ENCODE measurements around the gene P2RY8. TPM values are rescaled to one million over a fixed set of nuclear protein-coding genes. Genes with fewer than 3 reads are reported as not detected.
"Not testable (repeated sequence)": the region's sequence is repeated elsewhere in the genome, so short reads cannot be mapped to it uniquely, and the experiment has no call there.

The P2RY8 gene
- total and polyA plus RNA-seq, 8 donors = 0.35 to 1.4 (median 0.51) TPM

DNA sequence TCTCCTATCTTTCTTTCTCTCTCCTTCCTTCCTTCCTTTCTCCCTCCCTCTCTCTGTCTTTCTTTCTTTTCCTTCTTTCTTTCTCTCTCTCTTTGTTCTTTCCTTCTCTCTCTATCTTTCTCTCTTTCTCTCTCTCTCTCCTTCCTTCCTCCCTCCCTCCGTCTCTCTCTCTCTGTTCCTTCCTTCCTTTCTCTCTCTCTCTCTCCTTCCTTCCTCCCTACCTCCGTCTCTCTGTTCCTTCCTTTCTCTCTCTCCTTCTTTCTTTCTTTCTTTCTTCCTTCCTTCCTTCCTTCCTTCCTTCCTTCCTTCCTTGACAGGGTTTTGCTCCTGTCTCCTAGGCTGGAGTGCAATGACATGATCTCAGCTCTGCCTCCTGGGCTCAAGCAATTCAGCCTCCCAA lies 24.2 kb upstream of the P2RY8 start:
- intact Hi-C loops (cut with DNase I) = no loop called here
- no peaks in the 10 kb centered on the region for H3K9me3 ChIP-seq
- DNase-seq = no peak
- no peak overlapping the region for H3K27ac ChIP-seq
- H3K36me3 ChIP-seq = no peaks in the 10 kb centered on the region
- TF ChIP-seq, protein P1, sequence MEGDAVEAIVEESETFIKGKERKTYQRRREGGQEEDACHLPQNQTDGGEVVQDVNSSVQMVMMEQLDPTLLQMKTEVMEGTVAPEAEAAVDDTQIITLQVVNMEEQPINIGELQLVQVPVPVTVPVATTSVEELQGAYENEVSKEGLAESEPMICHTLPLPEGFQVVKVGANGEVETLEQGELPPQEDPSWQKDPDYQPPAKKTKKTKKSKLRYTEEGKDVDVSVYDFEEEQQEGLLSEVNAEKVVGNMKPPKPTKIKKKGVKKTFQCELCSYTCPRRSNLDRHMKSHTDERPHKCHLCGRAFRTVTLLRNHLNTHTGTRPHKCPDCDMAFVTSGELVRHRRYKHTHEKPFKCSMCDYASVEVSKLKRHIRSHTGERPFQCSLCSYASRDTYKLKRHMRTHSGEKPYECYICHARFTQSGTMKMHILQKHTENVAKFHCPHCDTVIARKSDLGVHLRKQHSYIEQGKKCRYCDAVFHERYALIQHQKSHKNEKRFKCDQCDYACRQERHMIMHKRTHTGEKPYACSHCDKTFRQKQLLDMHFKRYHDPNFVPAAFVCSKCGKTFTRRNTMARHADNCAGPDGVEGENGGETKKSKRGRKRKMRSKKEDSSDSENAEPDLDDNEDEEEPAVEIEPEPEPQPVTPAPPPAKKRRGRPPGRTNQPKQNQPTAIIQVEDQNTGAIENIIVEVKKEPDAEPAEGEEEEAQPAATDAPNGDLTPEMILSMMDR (IDR thresholded peaks at IDR 0.05) = no peak
- FAIRE-seq = no peak
- no peaks in the 10 kb centered on the region for H3K4me1 ChIP-seq
- WGBS, 2 donors = 44 to 52% methylated on average over 2 of the region's 2 CpGs
- no peak overlapping the region for H3K4me3 ChIP-seq
- no peaks in the 10 kb centered on the region for H3K27me3 ChIP-seq
- ATAC-seq = no peak

DNA sequence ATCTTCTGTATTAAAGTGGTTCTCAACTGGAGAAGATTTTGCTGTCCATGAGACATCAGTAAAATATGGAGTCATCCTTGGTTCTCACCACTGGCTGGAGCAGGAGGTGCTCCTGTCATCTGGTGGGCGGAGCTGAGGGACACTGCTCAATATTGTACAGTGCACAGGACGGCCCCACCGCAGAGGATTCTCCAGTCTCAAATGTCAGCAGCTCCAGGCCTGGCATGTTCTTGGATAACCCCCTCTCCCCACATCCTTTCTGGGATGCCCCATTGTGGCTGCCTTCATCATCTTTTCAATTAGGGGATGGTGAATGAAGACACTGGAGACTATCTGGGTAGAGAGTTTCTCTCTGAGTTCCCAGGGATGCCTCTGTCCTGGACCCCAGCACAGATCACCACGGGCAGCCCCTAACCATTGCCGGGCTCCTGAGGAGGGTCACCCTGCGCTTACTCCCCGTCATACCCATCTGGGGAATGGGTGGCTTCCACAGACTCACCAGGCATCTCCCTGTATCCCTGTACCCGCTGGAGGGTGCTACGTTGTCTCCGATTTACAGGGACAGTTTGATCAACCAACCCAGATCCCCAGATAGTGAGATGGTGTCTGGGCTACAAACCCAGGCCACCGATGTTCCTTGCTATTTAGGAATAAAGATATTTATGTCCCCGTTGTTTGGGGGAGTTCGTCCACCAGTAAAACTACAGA lies 21.9 kb upstream of the P2RY8 start:
- ATAC-seq = no peak
- intact Hi-C loops (cut with DNase I) = no loop called here
- Histone ChIP-seq H3K27ac (no peak overlapping the region), H3K4me3 (no peak overlapping the region), H3K4me1 (no peaks in the 10 kb centered on the region), H3K27me3 (no peaks in the 10 kb centered on the region), H3K9me3 (no peaks in the 10 kb centered on the region), H3K36me3 (no peaks in the 10 kb centered on the region)
- TF ChIP-seq, protein P1 (IDR thresholded peaks at IDR 0.05) = no peak
- peak in 1 of 6 donors; percentile 35 for DNase-seq
- FAIRE-seq = no peak
- 76 to 90% methylated on average over 13 of the region's 13 CpGs for WGBS, 2 donors

DNA sequence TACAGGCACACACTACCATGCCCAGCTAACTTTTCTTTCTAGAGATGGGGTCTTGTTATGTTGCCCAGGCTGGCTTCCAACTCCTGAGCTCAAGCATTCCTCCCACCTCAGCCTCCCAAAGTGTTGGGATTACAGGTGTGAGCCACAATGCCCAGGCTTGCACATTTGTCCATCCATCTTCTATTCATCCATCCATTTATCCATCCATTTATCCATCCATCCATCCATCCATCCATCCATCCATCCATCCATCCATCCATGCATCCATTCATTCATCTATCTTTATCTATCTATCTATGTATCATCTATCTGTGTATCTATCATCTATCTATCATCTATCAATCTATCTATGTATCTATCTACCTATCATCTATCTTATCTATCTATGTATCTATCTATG lies 20.5 kb upstream of the P2RY8 start:
- intact Hi-C loops (cut with DNase I); H3K36me3 ChIP-seq; DNase-seq; ATAC-seq; H3K27ac ChIP-seq; H3K4me3 ChIP-seq; H3K9me3 ChIP-seq; H3K4me1 ChIP-seq; H3K27me3 ChIP-seq; FAIRE-seq: not testable (repeated sequence)

DNA sequence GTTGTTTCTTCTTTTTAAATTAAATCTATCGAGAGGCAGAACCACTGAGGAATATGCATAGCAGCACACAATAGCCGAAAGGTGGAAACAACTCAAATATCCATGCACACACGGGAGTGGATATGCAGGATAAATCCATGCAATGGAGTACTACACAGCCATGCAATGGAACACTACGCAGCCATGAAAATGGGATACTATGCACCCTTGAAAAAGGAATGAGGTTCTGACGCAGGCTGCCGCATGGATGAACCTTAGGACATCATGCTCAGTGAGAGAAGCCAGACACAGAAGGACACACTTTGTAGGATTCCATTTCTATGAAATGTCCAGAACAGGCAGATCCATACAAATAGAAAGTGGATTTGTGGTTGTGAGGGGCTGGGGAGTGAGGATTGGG lies 18.4 kb upstream of the P2RY8 start:
- no peak for FAIRE-seq
- no peaks in the 10 kb centered on the region for H3K9me3 ChIP-seq
- H3K4me1 ChIP-seq = no peaks in the 10 kb centered on the region
- no peak overlapping the region for H3K27ac ChIP-seq
- H3K27me3 ChIP-seq = no peaks in the 10 kb centered on the region
- 83 to 85% methylated on average over 6 of the region's 6 CpGs for WGBS, 2 donors
- TF ChIP-seq, protein P1 (IDR thresholded peaks at IDR 0.05) = no peak
- no peak for ATAC-seq
- DNase-seq = no peak
- H3K36me3 ChIP-seq = no peaks in the 10 kb centered on the region
- no peak overlapping the region for H3K4me3 ChIP-seq
- intact Hi-C loops (cut with DNase I) = no loop called here

DNA sequence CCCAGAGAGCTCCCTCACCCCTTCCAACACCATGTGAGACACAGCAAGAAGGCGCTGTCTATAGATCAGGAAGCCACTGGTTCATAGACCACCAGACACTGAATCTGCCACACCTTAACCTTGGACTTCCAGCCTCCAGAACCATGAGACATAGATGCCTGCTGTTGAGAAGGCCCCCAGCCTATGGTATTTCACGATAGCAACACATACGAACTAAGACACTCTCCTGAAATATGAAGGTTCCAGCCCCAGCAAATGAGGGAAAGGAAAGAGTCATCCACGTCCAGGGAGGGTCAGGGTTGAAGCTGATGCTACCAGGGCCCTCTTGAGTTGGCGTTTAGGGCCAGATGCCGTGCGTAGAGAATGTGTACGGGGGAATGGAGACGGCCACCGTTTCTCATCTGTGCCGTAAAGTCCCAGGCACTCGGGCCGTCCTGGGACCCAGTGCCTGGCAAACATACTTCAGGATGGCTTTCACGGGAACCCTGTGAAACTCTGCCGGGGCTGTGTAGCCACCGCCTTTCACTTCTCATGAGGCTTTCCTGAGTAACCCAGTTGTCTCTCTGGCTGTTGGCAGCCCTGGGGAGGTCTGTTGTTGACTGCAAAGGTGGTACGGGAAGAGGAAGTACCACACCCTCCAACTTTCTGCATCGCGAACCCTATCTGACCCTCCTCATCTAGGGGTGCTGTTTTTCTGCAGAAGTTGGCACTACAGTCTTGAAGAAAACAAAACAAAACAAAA lies 17.7 kb upstream of the P2RY8 start:
- FAIRE-seq (no peak), ATAC-seq (no peak), DNase-seq (no peak)
- no peaks in the 10 kb centered on the region for H3K9me3 ChIP-seq
- no peaks in the 10 kb centered on the region for H3K27me3 ChIP-seq
- intact Hi-C loops (cut with DNase I) = no loop called here
- WGBS, 2 donors = 71 to 85% methylated on average over 19 of the region's 19 CpGs
- TF ChIP-seq, protein P1 (IDR thresholded peaks at IDR 0.05) = no peak
- no peak overlapping the region for H3K27ac ChIP-seq
- H3K4me1 ChIP-seq = no peaks in the 10 kb centered on the region
- H3K4me3 ChIP-seq = no peak overlapping the region
- no peaks in the 10 kb centered on the region for H3K36me3 ChIP-seq
